GM21390 (cell line): ENCODE results near the gene FASTK.
"Not testable (repeated sequence)": the region's sequence is repeated elsewhere in the genome, so short reads cannot be mapped to it uniquely, and the experiment has no call there.

Experiments used
- ATAC-seq: cut with Tn5 transposase; IDR thresholded peaks from one replicate; pipeline ENCODE4 v1.9.1; 2021; ENCODE audit not compliant: unreplicated experiment

The FASTK gene

GRCh38 chr7:151053751-151054150 is 26.9 kb downstream of the FASTK start:
- ATAC-seq = no peak

DNA sequence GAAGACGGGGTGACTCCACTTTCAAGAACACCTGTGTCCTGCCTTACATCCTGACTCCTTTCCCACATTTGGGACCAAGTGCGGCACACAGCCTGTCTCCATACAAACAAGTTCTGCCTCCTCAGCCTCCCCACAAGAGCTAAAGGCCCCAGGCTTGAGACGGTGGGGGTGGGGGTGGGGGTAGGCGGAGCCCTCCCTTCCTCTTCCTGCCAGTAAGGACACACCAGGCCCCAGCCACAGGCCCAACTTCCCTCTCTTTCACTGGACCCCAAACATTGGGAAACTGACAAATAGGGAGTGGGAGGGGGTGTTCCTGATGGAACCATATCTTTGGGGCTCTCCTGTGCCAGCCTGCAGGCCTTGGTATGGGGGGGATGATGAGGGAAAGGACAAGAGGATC is 27.5 kb downstream of the FASTK start:
- no peak for ATAC-seq

- no peak for ATAC-seq
Measured at GRCh38 chr7:151051108-151051507, 29.5 kb downstream of the FASTK start.

- ATAC-seq = no peak
Measured at GRCh38 chr7:151048911-151049463, 31.6 kb downstream of the FASTK start.

DNA sequence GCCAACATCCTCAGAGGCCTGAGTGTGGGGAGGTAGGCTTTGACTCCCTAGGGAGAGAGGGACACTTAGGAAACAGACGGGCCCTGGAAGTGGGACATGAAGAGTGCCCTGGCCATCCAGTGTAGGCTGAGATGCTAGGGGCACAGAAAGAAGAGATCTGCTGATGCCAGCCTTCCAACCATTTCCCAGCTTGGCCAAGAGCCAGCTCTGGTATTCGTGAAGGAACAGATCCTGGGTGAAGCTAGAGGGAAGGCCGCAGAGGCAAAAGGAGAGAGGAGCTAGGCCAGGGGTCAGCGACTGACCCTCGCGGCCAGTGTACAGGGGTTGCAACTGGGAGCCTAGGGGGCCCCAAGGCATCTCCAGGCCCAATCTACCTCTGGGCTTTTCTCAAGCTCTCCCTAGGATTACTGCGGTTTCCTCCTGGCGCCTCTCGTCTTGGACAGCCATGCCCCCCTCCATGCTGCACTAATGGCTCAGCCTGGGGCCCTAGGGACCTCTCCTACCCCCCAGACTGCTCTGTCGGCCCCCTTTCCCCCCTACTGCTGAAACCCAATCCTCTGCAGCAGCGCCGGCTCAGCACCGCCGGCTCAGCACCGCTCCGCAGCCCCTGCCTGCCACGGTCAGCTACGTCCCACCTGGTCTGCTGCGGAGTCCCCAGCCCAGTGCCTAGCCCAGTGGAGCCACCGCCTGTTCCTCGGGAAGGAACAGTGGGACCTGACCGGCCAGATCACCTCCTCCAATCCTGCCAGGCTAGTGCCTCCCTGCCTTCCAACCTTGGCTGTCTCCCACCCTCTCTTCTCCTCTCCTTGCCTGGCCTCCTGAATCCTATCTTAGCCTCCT is 32.4 kb downstream of the FASTK start, which contains the start of gene ASIC3:
ASIC3 (plus strand) TSS at position 556 of the 840 bp plus-strand sequence. CDS start 355 bp downstream, outside the sequence.
- no peak for ATAC-seq

DNA sequence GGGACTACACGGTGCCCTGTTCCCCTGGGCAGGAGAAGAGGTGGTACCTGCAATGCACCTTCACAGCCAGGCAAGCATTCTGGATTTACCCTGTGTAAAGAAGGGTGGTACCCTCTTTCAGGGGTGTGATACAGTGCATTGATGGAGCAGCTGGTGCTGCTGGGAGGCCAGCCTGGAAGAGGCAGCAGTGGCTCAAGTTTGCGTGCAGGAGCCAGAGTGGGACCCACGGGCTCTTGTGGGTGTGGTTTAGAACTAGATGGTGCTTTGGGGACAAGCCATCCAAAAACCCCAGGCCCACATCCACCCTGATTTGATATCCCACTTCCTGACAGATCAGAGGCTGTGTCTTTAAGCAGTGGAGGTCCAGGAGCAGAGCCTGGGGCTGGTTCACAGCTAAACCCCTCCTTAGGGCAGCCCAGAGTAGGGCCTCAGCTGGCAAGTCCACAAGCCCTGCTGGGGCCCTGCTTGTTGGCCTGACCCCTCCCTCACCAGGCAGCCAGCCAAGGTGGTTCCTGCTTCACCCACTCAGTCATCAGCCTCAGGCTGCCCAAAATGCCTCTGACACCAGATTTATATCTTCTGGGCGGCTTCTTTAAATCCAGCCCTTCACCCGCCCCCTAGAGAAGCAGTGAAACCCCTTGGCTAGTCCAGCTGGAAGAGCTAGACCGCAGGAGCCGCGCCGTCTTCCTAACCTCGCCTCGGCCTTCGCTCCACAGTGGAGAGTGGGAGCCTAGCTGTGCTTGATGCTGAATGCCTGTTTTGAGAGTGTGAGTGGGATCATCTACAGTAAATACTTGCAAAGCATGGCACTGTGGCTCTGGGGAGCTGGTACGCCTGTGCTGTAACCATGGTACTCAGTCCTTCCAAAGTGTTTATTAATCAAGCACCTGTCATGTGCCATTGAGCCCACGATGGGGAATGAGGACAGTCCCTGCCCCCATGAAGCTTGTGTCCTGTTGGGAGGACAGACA is 33.7 kb downstream of the FASTK start:
- ATAC-seq = no peak

DNA sequence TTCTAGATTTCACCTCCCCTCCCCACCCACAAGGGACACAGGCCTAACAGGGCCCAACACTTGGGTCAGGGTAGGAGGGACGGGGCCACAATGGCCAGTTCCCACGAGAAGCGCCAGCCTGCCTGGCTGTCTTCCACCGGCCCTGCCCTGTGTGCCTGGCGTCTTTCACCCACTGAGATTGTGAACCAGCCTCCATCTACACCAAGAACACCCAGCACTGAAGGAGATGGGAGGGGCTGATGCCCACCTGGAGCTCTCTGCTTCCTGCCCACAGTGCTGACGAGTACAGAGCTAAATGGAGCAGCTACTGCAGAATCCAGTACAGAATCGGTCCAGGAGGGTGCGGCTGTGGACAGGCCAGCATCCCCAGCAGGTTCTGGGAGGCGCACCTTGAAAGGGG is 34.6 kb downstream of the FASTK start:
- ATAC-seq = no peak

- ATAC-seq = no peak
Measured at GRCh38 chr7:151045262-151045661, 35.3 kb downstream of the FASTK start.

DNA sequence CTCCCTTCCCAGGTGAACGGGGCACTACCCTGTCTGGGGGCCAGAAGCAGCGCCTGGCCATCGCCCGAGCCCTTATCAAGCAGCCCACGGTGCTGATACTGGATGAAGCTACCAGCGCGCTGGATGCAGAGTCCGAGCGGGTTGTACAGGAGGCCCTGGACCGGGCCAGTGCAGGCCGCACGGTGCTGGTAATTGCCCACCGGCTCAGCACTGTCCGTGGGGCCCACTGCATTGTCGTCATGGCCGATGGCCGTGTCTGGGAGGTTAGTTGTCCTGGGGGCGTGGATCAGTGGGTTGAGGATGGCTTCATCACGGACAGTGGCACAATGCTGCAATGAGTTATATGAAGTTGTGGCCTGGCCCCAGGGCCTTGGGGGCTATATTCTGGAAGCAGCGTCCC is 36.6 kb downstream of the FASTK start:
- ATAC-seq = no peak

DNA sequence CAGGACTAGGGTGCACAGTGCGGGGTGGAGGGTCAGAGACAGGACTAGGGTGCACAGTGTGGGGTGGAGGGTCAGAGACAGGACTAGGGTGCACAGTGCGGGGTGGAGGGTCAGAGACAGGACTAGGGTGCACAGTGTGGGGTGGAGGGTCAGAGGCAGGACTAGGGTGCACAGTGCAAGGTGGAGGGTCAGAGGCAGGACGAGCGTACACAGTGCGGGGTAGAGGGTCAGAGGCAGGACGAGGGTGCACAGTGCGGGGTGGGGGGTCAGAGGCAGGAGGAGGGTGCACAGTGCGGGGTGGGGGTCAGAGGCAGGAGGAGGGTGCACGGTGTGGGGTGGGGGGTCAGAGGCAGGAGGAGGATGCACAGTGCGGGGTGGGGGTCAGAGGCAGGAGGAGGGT is 37.2 kb downstream of the FASTK start:
- not testable (repeated sequence) for ATAC-seq

DNA sequence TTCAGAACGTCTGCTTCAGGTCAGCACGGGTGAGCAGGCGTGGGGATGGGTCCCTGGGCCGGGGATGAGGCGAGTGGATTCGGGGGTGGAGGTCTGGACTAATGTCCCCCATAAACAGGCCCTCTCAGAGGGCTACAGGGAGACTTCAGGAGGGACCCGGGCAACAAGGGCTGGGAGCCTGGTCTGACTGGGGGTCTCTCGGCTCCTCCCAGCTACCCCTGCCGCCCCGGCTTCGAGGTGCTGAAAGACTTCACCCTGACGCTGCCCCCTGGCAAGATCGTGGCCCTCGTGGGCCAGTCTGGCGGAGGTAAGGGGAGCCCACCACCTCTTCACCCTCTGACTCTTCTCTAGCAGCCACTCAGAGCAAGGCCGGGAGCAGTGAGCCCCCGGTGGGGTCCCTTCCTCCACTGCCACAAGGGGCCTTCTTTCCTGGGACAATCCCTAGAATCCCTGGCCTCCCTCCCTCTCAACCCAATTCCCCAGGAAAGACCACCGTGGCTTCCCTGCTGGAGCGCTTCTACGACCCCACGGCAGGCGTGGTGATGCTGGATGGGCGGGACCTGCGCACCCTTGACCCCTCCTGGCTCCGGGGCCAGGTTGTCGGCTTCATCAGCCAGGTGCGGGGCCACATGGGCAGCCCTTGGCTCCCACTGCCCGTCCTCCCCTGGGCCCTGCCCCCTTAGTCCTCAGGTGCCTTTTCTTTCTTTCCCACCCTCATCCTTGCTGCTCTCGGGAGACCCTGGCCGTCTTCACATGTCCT is 39.8 kb downstream of the FASTK start:
- ATAC-seq = no peak

- ATAC-seq = no peak
Measured at GRCh38 chr7:151039850-151040548, 40.6 kb downstream of the FASTK start.

DNA sequence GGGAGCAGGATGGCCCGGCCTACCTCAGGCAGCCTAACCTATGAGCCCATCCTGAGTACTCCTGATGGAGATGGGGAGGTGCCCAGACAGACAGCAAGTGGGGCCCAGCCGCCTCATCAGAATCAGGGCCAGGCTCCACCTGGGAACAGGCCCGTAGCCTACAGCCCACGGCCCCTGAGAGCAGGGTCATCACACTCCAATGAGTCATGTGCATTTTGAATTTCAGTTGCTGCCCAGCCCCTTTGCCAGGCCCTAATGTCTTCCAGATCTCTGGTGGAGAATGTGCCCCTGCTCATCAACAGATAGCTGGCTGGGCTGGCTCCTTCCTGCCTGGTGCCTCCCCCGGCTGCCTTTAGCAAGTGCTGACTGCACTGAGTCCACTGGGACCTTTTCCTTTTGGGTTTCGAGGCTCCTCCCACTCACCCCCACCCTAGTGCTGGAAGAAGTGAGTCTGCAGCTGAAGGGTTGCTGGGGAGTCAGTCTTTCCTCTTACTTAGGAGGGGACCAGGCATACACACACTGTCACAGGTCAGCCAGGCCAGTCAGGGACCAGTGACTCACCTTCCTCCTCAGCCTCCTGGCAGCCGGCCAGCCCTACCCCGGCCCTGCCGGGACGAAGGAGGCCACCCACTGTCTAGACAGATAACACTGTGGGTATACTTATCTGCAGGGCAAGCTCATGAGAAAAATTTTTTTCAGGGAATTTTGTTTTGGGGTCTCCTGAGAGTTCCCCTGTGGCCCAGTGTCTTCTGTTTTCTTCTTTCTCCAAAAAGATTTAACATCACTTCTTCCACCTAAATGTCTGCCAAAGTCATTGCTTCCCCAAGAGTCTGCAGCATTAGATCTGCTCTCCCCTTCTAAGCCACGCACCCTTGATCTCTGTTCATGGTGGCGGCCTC is 41.4 kb downstream of the FASTK start:
- ATAC-seq = no peak

DNA sequence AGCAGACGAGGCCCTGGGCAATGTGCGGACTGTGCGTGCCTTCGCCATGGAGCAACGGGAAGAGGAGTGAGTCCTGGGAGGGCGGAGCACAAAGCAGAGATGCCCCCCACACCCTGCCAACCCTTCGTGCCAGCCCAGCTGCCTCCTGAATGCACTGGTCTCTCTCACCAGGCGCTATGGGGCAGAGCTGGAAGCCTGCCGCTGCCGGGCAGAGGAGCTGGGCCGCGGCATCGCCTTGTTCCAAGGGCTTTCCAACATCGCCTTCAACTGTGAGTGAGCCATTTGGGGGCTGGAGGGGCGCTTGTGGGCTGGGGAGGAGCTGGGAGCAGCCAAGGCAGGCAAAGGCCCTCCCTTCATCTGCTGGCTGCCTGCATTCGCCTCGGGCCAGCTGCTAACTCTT is 44.7 kb downstream of the FASTK start:
- ATAC-seq = no peak

DNA sequence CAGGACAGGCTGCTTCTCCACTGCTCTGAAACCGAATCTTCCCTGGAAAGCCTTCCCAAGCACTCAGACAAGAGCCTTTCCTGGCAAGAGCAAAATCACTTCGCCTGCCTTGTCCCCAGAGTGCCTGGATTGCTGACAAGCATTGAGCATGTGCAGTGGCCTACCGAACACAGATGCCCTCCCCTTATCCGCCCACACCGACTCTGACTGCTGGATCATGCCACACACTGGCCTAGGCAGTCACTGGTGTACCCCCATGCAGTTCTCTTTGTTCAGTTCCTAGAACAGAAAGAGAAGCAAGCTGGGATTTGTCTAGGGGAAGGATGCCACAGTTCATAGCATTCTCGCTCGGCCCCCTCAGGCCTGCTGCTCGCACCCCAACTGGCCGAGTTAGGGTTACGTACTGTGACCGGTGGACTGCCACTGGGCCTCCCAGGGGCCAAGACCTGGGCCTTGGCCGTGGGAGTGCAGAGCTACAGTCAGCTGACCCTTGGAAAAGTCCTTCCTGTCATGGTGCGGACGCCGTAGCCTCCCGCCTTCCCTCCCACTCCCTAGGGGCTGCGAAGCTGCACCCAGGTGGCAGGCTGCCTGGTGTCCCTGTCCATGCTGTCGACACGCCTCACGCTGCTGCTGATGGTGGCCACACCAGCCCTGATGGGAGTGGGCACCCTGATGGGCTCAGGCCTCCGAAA is 45.4 kb downstream of the FASTK start:
- ATAC-seq = no peak

- no peak for ATAC-seq
Measured at GRCh38 chr7:151034312-151035025, 46.1 kb downstream of the FASTK start.

- no peak for ATAC-seq
Measured at GRCh38 chr7:151033864-151034249, 46.8 kb downstream of the FASTK start.
